H1 (cell line): ENCODE data around the gene SMTN. TPM values are rescaled to one million over a fixed set of nuclear protein-coding genes. Genes with fewer than 3 reads are reported as not detected.

Experiments used
- CTCF ChIA-PET: fragments of 300-600 bp; sonication (Branson Sonifier 250); formaldehyde crosslinking; loops from one replicate; lab custom pipeline; 2021; ENCODE audit not compliant: partially characterized antibody; lab: Charles Lee
- POLR2A ChIA-PET: fragments of 300-600 bp; sonication (Branson Sonifier 250); formaldehyde crosslinking; loops from one replicate; lab custom pipeline; 2021; ENCODE audit warnings: inconsistent platforms; ENCODE audit not compliant: partially characterized antibody; lab: Charles Lee
- DNase-seq, 2 experiments: peaks; one replicate each; pipeline versions ENCODE4 v3.0.0 to v3.0.0-alpha.2; 2010 to 2022; ENCODE audit warnings: low spot score in 2 of 2, low read depth in 1 of 2, mixed read lengths in 1 of 2
- FAIRE-seq: peaks from 2 replicates; lab custom pipeline; 2011; peaks lifted over from hg19 to GRCh38; lab: Jason Lieb, UNC
- H2AFZ ChIP-seq: 2 replicates; pipeline ENCODE4 v1.8.1; 2012; ENCODE audit warnings: low read length, inconsistent platforms
- H2AK5ac ChIP-seq: 2 replicates; pipeline ENCODE4 v1.6.1; 2013; ENCODE audit warnings: low read depth, low read length
- H2BK120ac ChIP-seq: replicated peaks from 2 replicates; pipeline ENCODE3; 2013; ENCODE audit warnings: low read depth, low read length, inconsistent platforms
- H2BK12ac ChIP-seq: 2 replicates; pipeline ENCODE4 v1.6.1; 2013; ENCODE audit warnings: low read depth, low read length
- H2BK15ac ChIP-seq: 2 replicates; pipeline ENCODE4 v1.6.1; 2013; ENCODE audit warnings: low read length
- H2BK20ac ChIP-seq: 2 replicates; pipeline ENCODE4 v1.6.1; 2013; ENCODE audit warnings: low read length
- H2BK5ac ChIP-seq: 2 replicates; pipeline ENCODE4 v1.6.1; 2013; ENCODE audit warnings: low read depth, low read length
- H3K14ac ChIP-seq: 2 replicates; pipeline ENCODE4 v1.6.1; 2013; ENCODE audit warnings: inconsistent platforms; ENCODE audit not compliant: insufficient read length
- H3K18ac ChIP-seq: 2 replicates; pipeline ENCODE4 v1.6.1; 2013; ENCODE audit warnings: low read length; ENCODE audit errors: extremely low read depth
- H3K23ac ChIP-seq: 2 replicates; pipeline ENCODE4 v1.6.1; 2013; ENCODE audit warnings: inconsistent platforms; ENCODE audit not compliant: insufficient read length
- H3K23me2 ChIP-seq: 2 replicates; pipeline ENCODE4 v1.6.1; 2013; ENCODE audit warnings: low read depth, low read length
- H3K27ac ChIP-seq: 2 replicates; pipeline ENCODE4 v1.6.1; 2011; ENCODE audit warnings: low read depth, low read length, inconsistent platforms
- H3K27me3 ChIP-seq, 4 experiments: replicated peaks in 1 of 4; 1 replicate in 1 of 4; 2 replicates in 3 of 4; pipeline versions ENCODE4 v1.6.1 to v1.8.1; 2011 to 2013; ENCODE audit warnings: low read length in 3 of 4, mild to moderate bottlenecking in 3 of 4, inconsistent platforms in 2 of 4, mixed read lengths in 2 of 4, moderate library complexity in 1 of 4; ENCODE audit not compliant: control insufficient read depth in 3 of 4, insufficient read depth in 3 of 4; ENCODE audit errors: extremely low read depth in 1 of 4
- H3K36me3 ChIP-seq, 4 experiments: 2 replicates each; pipeline versions ENCODE4 v1.6.1 to v1.8.1; 2011 to 2013; ENCODE audit warnings: mild to moderate bottlenecking in 4 of 4, low read length in 3 of 4, moderate library complexity in 2 of 4, control low read depth in 1 of 4, inconsistent platforms in 1 of 4; ENCODE audit not compliant: insufficient read depth in 4 of 4, control insufficient read depth in 2 of 4
- H3K4ac ChIP-seq: replicated peaks from 2 replicates; pipeline ENCODE3; 2013; ENCODE audit warnings: low read length, low read depth, mixed read lengths, inconsistent platforms; ENCODE audit not compliant: insufficient read length
- H3K4me1 ChIP-seq, 4 experiments: replicated peaks in 1 of 4; 1 replicate in 1 of 4; 2 replicates in 3 of 4; pipeline versions ENCODE4 v1.6.1 to v1.8.1; 2011 to 2013; ENCODE audit warnings: low read length in 3 of 4, inconsistent platforms in 2 of 4, mixed read lengths in 1 of 4; ENCODE audit not compliant: insufficient read depth in 4 of 4, control insufficient read depth in 3 of 4
- H3K4me2 ChIP-seq, 2 experiments: 2 replicates each; pipeline versions ENCODE4 v1.6.1 to v1.8.1; 2011 to 2013; ENCODE audit warnings: low read depth in 2 of 2, low read length in 2 of 2, control low read depth in 1 of 2, inconsistent platforms in 1 of 2, mild to moderate bottlenecking in 1 of 2; ENCODE audit not compliant: insufficient read depth in 1 of 2
- H3K4me3 ChIP-seq, 4 experiments: fragments of 200-600, 300-600 bp in 1 of 4; sonication (generic), shearing (Covaris generic), sonication (Bioruptor Twin) in 1 of 4; 2 replicates each; pipeline versions ENCODE4 v1.5.1 to v1.8.1; 2011 to 2016; ENCODE audit warnings: low read length in 4 of 4, low read depth in 3 of 4, control low read depth in 2 of 4, inconsistent platforms in 2 of 4, mild to moderate bottlenecking in 2 of 4, mixed read lengths in 1 of 4, moderate library complexity in 1 of 4; ENCODE audit not compliant: insufficient read depth in 2 of 4; ENCODE audit errors: extremely low read depth in 1 of 4
- H3K56ac ChIP-seq: replicated peaks from 2 replicates; pipeline ENCODE3; 2013; ENCODE audit warnings: low read depth, mild to moderate bottlenecking, mixed read lengths, low read length, inconsistent platforms; ENCODE audit not compliant: insufficient read length
- H3K79me1 ChIP-seq: 2 replicates; pipeline ENCODE4 v1.6.1; 2013; ENCODE audit warnings: low read depth, low read length, control low read depth
- H3K79me2 ChIP-seq, 2 experiments: 2 replicates each; pipeline versions ENCODE4 v1.6.1 to v1.8.1; 2012 to 2013; ENCODE audit warnings: low read length in 2 of 2, mild to moderate bottlenecking in 2 of 2, inconsistent platforms in 1 of 2; ENCODE audit not compliant: insufficient read depth in 2 of 2, control insufficient read depth in 1 of 2
- H3K9ac ChIP-seq, 4 experiments: replicated peaks in 1 of 4; 1 replicate in 1 of 4; 2 replicates in 3 of 4; pipeline versions ENCODE4 v1.6.1 to v1.8.1; 2011 to 2013; ENCODE audit warnings: low read depth in 3 of 4, low read length in 3 of 4, control low read depth in 2 of 4, mild to moderate bottlenecking in 2 of 4, moderate library complexity in 2 of 4, inconsistent platforms in 1 of 4; ENCODE audit errors: extremely low read depth in 1 of 4
- H3K9me3 ChIP-seq, 2 experiments: 2 replicates each; pipeline versions ENCODE4 v1.6.1 to v1.8.1; 2012 to 2013; ENCODE audit warnings: mild to moderate bottlenecking in 2 of 2, moderate library complexity in 2 of 2, control low read depth in 1 of 2, inconsistent platforms in 1 of 2, low read depth in 1 of 2, low read length in 1 of 2, mixed read lengths in 1 of 2; ENCODE audit not compliant: insufficient read depth in 2 of 2
- H4K20me1 ChIP-seq, 2 experiments: replicated peaks in 1 of 2; 2 replicates each; pipeline versions ENCODE3 to v1.8.1; 2011 to 2013; ENCODE audit warnings: inconsistent platforms in 2 of 2, low read length in 2 of 2, mild to moderate bottlenecking in 1 of 2; ENCODE audit not compliant: insufficient read depth in 2 of 2, control insufficient read depth in 1 of 2
- H4K5ac ChIP-seq: 2 replicates; pipeline ENCODE4 v1.6.1; 2013; ENCODE audit warnings: low read length, low read depth, mixed read lengths, inconsistent platforms; ENCODE audit not compliant: insufficient read length
- H4K8ac ChIP-seq: 2 replicates; pipeline ENCODE4 v1.8.0; 2013; ENCODE audit warnings: mild to moderate bottlenecking, moderate library complexity, low read length, inconsistent platforms; ENCODE audit not compliant: insufficient read depth; ENCODE audit errors: extremely low read depth
- H4K91ac ChIP-seq: replicated peaks from 2 replicates; pipeline ENCODE3; 2013; ENCODE audit warnings: low read length, mixed read lengths, inconsistent platforms; ENCODE audit not compliant: insufficient read length
- BACH1 ChIP-seq: IDR thresholded peaks from 2 replicates; pipeline ENCODE4 v1.6.1; 2012; ENCODE audit warnings: low read length, improper control_type of control experiment
- BRCA1 ChIP-seq: IDR thresholded peaks from 2 replicates; pipeline ENCODE4 v1.6.1; 2012; ENCODE audit warnings: low read depth, low read length, improper control_type of control experiment
- FOSL1 ChIP-seq: IDR thresholded peaks from 2 replicates; pipeline ENCODE4 v1.6.1; 2011; ENCODE audit warnings: mild to moderate bottlenecking, low read depth, low read length, moderate library complexity; ENCODE audit not compliant: insufficient read depth
- JUN ChIP-seq: IDR thresholded peaks from 2 replicates; pipeline ENCODE4 v1.6.1; 2011; ENCODE audit warnings: low read depth, mild to moderate bottlenecking, improper control_type of control experiment, low read length
- NRF1 ChIP-seq: IDR thresholded peaks from 2 replicates; pipeline ENCODE4 v1.6.1; 2011; ENCODE audit warnings: mild to moderate bottlenecking, low read depth, low read length, improper control_type of control experiment
- POU5F1 ChIP-seq: IDR thresholded peaks from 2 replicates; pipeline ENCODE4 v1.6.1; 2011; ENCODE audit warnings: low read depth, mild to moderate bottlenecking, low read length, moderate library complexity
- RFX5 ChIP-seq: IDR thresholded peaks from 2 replicates; pipeline ENCODE4 v1.6.1; 2011; ENCODE audit warnings: low read depth, low read length, improper control_type of control experiment, borderline replicate concordance
- TBP ChIP-seq: IDR thresholded peaks from 2 replicates; pipeline ENCODE4 v1.6.1; 2011; ENCODE audit warnings: low read depth, low read length, improper control_type of control experiment
- WGBS, 2 experiments: shearing (Covaris generic) in 1 of 2; methylation state at CpG; one replicate each; pipeline versions ENCODE4 v1.1.6 to v1.1.7; 2013 to 2015; ENCODE audit warnings: low lambda C conversion rate in 2 of 2, mixed read lengths in 2 of 2, inconsistent platforms in 1 of 2, low coverage in 1 of 2, missing lambda C conversion rate in 1 of 2; ENCODE audit not compliant: insufficient replicate concordance in 2 of 2, insufficient coverage in 1 of 2, insufficient read length in 1 of 2; ENCODE audit errors: extremely low coverage in 1 of 2, missing lambda C conversion rate in 1 of 2; 5-methylcytosine and 5-hydroxymethylcytosine counted together
- polyA plus RNA-seq, 7 experiments: library from polyadenylated mRNA; depleted of rRNA in 3 of 7; stranded (reverse) in 5 of 7; unstranded in 2 of 7; fragments of >200 nt in 5 of 7; fragments of 200-250 nt in 2 of 7; gene quantifications; 1 replicate in 5 of 7; 2 replicates in 1 of 7; 4 replicates in 1 of 7; pipeline versions ENCODE4 v1.2.1 to v1.2.3, GENCODE V29; 2011 to 2013; ENCODE audit warnings: missing spikeins in 2 of 7, mixed read lengths in 2 of 7
- total RNA-seq: library from RNA; stranded (reverse); fragmentation: NEBNext Ultra II Directional; extraction: Animal tissue kit (Norgen Biotek cat#: 25700); gene quantifications from 2 replicates; pipeline ENCODE4 v1.2.1, GENCODE V29; 2021
- TF ChIP-seq, protein P1 (sequence below): IDR thresholded peaks from 2 replicates; pipeline ENCODE4 v1.6.1; 2011; ENCODE audit warnings: low read depth, mild to moderate bottlenecking, low read length; ENCODE audit not compliant: insufficient read depth
- TF ChIP-seq, protein P2 (sequence below): IDR thresholded peaks from 2 replicates; pipeline ENCODE4 v1.6.1; 2011; ENCODE audit warnings: low read length, improper control_type of control experiment

Gene SMTN
- total and polyA plus RNA-seq, 2 of the 8 experiments (the other 6 are each of a cell fraction or from before 2014, with no cell fraction given): 12.3 to 20.8 TPM

DNA sequence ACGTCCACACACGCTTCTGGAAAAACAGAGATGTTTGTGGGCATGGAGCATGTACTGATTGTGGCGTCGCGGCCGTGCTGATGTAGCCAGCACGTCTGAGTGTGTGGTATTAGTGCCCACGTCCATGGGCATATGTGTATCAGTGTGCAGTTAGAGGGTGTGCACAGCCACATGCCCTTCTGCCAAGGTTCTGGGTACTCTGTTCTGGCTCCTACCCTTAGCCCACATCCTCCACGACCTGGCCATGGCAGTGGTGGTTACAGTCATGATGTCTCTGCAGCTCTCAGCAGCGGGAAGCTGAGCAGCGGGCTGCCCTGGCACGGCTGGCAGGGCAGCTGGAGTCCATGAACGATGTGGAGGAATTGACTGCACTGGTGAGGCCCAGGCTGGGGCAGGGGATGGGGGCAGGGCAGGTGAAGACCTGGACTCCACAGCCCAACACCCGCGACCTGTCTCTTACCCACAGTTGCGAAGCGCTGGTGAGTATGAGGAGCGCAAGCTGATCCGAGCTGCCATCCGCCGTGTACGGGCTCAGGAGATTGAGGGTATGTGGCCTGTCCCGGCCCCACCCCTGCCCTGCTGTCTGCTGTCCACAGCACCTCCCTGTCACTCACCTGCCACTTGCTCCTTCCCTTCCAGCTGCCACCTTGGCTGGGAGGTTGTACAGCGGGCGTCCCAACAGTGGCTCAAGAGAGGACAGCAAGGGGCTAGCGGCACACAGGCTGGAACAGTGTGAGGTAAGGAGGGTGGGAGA, 7.3 kb downstream of the SMTN start:
- Histone ChIP-seq H3K9me3 (no peaks in the 10 kb centered on the region), H3K4ac (no peak overlapping the region), H3K9ac (no peak overlapping the region), H4K5ac (no peak overlapping the region), H3K4me3 (no peak overlapping the region), H3K27ac (no peak overlapping the region), H4K91ac (no peak overlapping the region), H2BK5ac (peak overlapping the region; percentile 40; the same call in 1 of the 2 replicates), H2AK5ac (no peak overlapping the region), H4K8ac (no peak overlapping the region), H2BK20ac (no peak overlapping the region), H3K4me2 (no peak overlapping the region), H3K79me2 (peaks cover 0 to 9% of the 10 kb centered on the region in 2 experiments; a peak in 1 of 4 replicates), H3K23ac (no peak overlapping the region), H2BK120ac (no peak overlapping the region), H2BK12ac (0 out of 2 replicates have a peak overlapping the region, but pooled peaks have one; percentile 17), H3K14ac (no peak overlapping the region), H4K20me1 (no peaks in the 10 kb centered on the region), H3K79me1 (no peaks in the 10 kb centered on the region; the same call in 1 of the 2 replicates), H2BK15ac (no peak overlapping the region), H3K27me3 (no peaks in the 10 kb centered on the region), H3K23me2 (peaks cover 8% of the 10 kb centered on the region), H3K56ac (no peak overlapping the region), H3K4me1 (peaks cover 0 to 19% (median 10%) of the 10 kb centered on the region in 4 experiments; a peak in 6 of 7 replicates), H2AFZ (no peak overlapping the region), H3K18ac (no peak overlapping the region), H3K36me3 (no peaks in the 10 kb centered on the region)
- CTCF ChIA-PET: interaction anchor here (0.6 to 13.3 kb wide), 18 partner anchors 9 to 376 kb away, joined by 3 to 207 read pairs (median 4); partner anchors contain the start of gene PLA2G3
- WGBS, 2 experiments: 88% methylated on average over 25 of the region's 26 CpGs; no CpG with 5 or more reads in 1 of the 2 experiments
- FAIRE-seq: no peak
- POLR2A ChIA-PET: interaction anchor here (0.7 to 12.2 kb wide), 3 partner anchors 7 to 119 kb away, joined by 4 to 220 read pairs (median 57); partner anchors contain the start of genes MORC2 and TUG1
- no peak for DNase-seq
- TF ChIP-seq JUN (no peak), POU5F1 (no peak), BRCA1 (no peak), FOSL1 (no peak), NRF1 (no peak), BACH1 (no peak), RFX5 (no peak), TBP (no peak)
- TF ChIP-seq, protein P1, sequence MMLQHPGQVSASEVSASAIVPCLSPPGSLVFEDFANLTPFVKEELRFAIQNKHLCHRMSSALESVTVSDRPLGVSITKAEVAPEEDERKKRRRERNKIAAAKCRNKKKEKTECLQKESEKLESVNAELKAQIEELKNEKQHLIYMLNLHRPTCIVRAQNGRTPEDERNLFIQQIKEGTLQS: no peak
- TF ChIP-seq, protein P2, sequence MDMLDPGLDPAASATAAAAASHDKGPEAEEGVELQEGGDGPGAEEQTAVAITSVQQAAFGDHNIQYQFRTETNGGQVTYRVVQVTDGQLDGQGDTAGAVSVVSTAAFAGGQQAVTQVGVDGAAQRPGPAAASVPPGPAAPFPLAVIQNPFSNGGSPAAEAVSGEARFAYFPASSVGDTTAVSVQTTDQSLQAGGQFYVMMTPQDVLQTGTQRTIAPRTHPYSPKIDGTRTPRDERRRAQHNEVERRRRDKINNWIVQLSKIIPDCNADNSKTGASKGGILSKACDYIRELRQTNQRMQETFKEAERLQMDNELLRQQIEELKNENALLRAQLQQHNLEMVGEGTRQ: no peak
